ENCODE measurements around the gene EPHB1.

- TF ChIP-seq YY1 (IDR thresholded peaks at IDR 0.05; ENCODE audit: insufficient read depth, insufficient read length) (no peak), ZNF274 (IDR thresholded peaks at IDR 0.05; ENCODE audit: low read depth, low read length) (no peak)
Measured at GRCh38 chr3:135106445-135106844, 311.4 kb downstream of the EPHB1 start.

All from NT2/D1 (cell line).